B cell (primary cell): ENCODE data around the gene GJB2.

Source experiments
- EZH2 ChIP-seq: IDR thresholded peaks from 2 replicates; pipeline ENCODE4 v1.6.1; 2012; ENCODE audit warnings: borderline replicate concordance, low read depth, mild to moderate bottlenecking, moderate library complexity, low read length; ENCODE audit not compliant: insufficient read depth, poor library complexity, severe bottlenecking
- TF ChIP-seq, protein P1 (sequence below): fragments of 200-600 bp; IDR thresholded peaks from one replicate; pipeline ENCODE4 v1.8.0; 2022; ENCODE audit warnings: antibody characterized with exemption, mild to moderate bottlenecking

- TF ChIP-seq, protein P1, sequence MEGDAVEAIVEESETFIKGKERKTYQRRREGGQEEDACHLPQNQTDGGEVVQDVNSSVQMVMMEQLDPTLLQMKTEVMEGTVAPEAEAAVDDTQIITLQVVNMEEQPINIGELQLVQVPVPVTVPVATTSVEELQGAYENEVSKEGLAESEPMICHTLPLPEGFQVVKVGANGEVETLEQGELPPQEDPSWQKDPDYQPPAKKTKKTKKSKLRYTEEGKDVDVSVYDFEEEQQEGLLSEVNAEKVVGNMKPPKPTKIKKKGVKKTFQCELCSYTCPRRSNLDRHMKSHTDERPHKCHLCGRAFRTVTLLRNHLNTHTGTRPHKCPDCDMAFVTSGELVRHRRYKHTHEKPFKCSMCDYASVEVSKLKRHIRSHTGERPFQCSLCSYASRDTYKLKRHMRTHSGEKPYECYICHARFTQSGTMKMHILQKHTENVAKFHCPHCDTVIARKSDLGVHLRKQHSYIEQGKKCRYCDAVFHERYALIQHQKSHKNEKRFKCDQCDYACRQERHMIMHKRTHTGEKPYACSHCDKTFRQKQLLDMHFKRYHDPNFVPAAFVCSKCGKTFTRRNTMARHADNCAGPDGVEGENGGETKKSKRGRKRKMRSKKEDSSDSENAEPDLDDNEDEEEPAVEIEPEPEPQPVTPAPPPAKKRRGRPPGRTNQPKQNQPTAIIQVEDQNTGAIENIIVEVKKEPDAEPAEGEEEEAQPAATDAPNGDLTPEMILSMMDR: no peak
- no peak for TF ChIP-seq EZH2
These were observed 14.0 kb upstream of the GJB2 start for GRCh38 chr13:20206698-20207235.
